IMR-90 (cell line): ENCODE measurements around the gene CTNNA1.

Experiments used
- BHLHE40 ChIP-seq: fragments of 150-350 bp; IDR thresholded peaks from 2 replicates; pipeline ENCODE4 v1.6.1; 2016; ENCODE audit warnings: mild to moderate bottlenecking, low read depth, low read length
- CEBPB ChIP-seq: IDR thresholded peaks from 2 replicates; pipeline ENCODE4 v1.6.1; 2012; ENCODE audit warnings: low read depth, low read length, improper control_type of control experiment
- FOS ChIP-seq: fragments of 150-350 bp; IDR thresholded peaks from 2 replicates; pipeline ENCODE4 v1.6.1; 2016; ENCODE audit warnings: low read depth, low read length
- MXI1 ChIP-seq: IDR thresholded peaks from 2 replicates; pipeline ENCODE4 v1.6.1; 2012; ENCODE audit warnings: low read depth, mild to moderate bottlenecking, low read length, moderate library complexity, borderline replicate concordance
- POLR2A ChIP-seq: IDR thresholded peaks from 2 replicates; pipeline ENCODE4 v1.6.1; 2012; ENCODE audit warnings: mild to moderate bottlenecking, low read depth, low read length
- RCOR1 ChIP-seq: IDR thresholded peaks from 2 replicates; pipeline ENCODE4 v1.6.1; 2012; ENCODE audit warnings: mild to moderate bottlenecking, low read length, improper control_type of control experiment; ENCODE audit not compliant: insufficient replicate concordance
- RFX5 ChIP-seq: IDR thresholded peaks from 2 replicates; pipeline ENCODE4 v1.8.0; 2012; ENCODE audit warnings: low read depth, mild to moderate bottlenecking, low read length, moderate library complexity
- SMC3 ChIP-seq: fragments of 150-350 bp; IDR thresholded peaks from 2 replicates; pipeline ENCODE4 v1.6.1; 2016; ENCODE audit warnings: low read depth, mild to moderate bottlenecking, antibody characterized with exemption, low read length, moderate library complexity
- TF ChIP-seq, protein P1 (sequence below): conservative IDR thresholded peaks from 2 replicates; pipeline ENCODE4 v1.5.1; 2012; ENCODE audit warnings: mild to moderate bottlenecking, low read depth, low read length, improper control_type of control experiment

DNA sequence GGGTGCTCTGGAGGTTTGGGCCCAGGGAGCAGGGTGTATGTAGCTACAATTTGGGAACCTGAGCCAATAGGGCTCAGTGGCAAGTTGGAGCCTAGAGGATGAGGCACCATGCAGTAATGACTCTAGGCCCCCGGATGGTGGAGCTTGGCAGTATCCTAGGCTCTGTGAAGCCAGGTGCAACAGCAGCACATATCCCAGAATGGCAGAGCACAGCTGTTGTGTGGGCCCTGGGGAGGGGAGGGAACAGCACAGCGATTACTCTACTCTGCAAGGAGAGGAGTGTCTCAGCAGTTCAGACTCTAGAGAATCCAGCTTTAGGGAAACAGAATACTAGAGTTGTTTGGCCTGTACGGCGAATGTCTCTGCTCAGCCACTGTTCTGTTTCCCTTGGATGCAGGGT lies 65.9 kb downstream of the CTNNA1 start:
- no peak for TF ChIP-seq MXI1
- TF ChIP-seq POLR2A, result no peak
- TF ChIP-seq, protein P1, sequence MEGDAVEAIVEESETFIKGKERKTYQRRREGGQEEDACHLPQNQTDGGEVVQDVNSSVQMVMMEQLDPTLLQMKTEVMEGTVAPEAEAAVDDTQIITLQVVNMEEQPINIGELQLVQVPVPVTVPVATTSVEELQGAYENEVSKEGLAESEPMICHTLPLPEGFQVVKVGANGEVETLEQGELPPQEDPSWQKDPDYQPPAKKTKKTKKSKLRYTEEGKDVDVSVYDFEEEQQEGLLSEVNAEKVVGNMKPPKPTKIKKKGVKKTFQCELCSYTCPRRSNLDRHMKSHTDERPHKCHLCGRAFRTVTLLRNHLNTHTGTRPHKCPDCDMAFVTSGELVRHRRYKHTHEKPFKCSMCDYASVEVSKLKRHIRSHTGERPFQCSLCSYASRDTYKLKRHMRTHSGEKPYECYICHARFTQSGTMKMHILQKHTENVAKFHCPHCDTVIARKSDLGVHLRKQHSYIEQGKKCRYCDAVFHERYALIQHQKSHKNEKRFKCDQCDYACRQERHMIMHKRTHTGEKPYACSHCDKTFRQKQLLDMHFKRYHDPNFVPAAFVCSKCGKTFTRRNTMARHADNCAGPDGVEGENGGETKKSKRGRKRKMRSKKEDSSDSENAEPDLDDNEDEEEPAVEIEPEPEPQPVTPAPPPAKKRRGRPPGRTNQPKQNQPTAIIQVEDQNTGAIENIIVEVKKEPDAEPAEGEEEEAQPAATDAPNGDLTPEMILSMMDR, result no peak
- no peak for TF ChIP-seq SMC3
- TF ChIP-seq RFX5, result no peak
- no peak for TF ChIP-seq FOS
- TF ChIP-seq RCOR1, result no peak
- no peak for TF ChIP-seq BHLHE40
- TF ChIP-seq CEBPB, result no peak
